Retinal pigment epithelial cell (primary cell): ENCODE measurements around the gene BTD.

ENCODE experiments used
- DNase-seq: peaks from one replicate; pipeline ENCODE4 v3.0.0-alpha.2; 2010; ENCODE audit warnings: low read depth
- H3K4me3 ChIP-seq: 2 replicates; pipeline ENCODE4 v1.5.1; 2011; ENCODE audit warnings: mild to moderate bottlenecking, low read length, control low read depth, moderate library complexity
- CTCF ChIP-seq: conservative IDR thresholded peaks from 2 replicates; pipeline ENCODE4 v1.5.1; 2011; ENCODE audit warnings: low read depth, low read length, control low read depth, inconsistent platforms

BTD gene

DNA sequence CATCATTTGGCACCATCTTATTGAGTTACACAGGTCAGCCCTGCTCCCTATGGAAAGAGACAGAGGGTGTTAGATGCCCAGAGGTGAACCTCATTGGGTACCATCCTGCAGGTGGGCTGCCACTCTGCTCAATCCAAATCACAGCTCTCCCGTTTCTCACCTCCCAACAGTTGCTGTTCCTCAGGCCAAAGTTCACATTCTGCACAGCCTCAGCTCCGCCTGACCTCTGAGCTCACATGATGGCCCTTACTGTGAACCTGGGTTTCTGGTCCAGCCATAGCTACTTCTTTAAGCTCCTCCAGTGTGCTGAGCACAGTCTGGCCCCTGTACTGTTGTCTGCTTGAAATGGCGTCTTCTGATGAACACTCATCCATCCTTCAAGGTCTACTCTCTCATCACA, 47.8 kb downstream of the BTD start:
- DNase-seq, result no peak
- no peak for TF ChIP-seq CTCF
- H3K4me3 ChIP-seq, result no peak overlapping the region

DNA sequence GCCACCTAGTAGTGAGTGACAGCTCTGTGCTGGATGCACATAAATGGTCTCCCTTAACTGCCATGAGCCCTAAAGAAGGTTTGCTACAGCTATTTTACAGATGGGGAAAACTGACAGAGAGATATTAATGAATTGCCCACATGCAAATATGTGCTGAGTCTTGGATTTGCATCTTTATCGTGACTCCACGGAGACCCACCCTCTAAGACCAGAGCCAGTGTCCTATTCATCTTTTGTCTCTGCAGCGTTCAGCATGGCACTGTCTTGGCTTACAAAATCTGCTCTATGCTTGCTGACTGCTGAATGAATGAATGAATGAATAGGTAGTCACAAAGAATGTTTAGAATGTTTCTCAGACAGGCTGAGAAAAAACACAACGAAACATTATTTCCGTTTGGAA, 48.3 kb downstream of the BTD start:
- H3K4me3 ChIP-seq, result no peak overlapping the region
- no peak for DNase-seq
- no peak for TF ChIP-seq CTCF

DNA sequence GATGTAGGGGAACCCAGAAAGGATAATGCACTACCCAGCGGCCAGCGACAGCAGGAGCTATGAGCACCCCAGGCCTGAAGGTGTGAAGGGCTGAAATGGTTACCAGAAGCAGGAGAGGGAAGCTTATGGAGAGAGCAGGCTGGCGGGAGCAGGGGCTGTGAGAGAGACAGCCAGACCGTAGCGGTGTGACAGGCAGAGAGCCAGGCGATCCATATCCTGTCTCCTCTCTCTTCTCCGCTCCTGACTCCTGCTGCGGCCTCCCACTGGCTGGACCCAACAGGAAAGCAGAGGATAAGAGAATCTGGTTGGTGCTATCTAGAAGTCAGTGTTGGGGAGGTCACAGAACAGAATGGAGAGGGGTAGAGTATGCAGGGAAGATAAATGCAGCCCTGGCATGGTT, 49.9 kb downstream of the BTD start:
- no peak for DNase-seq
- TF ChIP-seq CTCF, result no peak

DNA sequence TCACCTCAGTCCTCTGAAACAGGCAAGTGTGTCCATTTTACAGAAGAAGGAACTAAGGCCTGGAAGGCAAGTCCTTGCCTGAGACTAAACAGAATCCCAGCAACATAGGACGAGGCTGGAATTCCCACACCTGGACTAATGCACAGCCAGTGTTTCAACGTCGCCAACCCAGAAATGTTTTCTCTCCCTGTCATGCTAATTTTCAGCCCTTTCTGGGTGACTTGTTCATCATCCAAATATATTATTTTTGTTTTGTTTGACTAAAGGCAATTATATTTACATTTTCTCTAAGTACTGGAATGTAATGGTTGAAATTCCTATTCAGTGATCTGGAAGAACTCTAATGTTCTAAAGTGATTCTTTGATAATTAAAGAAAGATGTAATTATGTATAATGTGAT, 51.8 kb downstream of the BTD start:
- no peak for TF ChIP-seq CTCF
- H3K4me3 ChIP-seq, result no peak overlapping the region
- DNase-seq, result no peak

More for the DNA sequence above, 49.9 kb downstream of the BTD start:
- H3K4me3 ChIP-seq, result no peak overlapping the region

GRCh38 chr3:15654127-15654526, 52.6 kb downstream of the BTD start:
- DNase-seq, result no peak
- TF ChIP-seq CTCF, result no peak
- no peak overlapping the region for H3K4me3 ChIP-seq

DNA sequence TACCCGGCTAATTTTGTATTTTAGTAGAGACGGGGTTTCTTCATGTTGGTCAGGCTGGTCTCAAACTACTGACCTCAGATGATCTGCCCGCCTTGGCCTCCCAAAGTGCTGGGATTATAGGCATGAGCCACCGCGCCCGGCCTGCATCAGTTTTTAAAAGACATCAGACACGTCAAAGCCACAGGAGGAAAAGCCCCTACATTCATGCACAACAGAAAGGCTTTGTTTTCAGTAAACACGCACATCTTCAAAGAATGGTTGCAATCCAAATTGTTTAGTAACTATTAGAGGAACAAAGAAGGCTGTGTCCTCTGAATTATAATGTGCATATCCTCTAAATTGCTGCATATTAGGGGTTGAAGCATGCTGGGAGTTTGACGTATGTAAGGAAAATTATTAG, 53.3 kb downstream of the BTD start:
- H3K4me3 ChIP-seq, result no peak overlapping the region
- DNase-seq, result no peak
- TF ChIP-seq CTCF, result no peak

- no peak for TF ChIP-seq CTCF
- no peak for DNase-seq
- no peak overlapping the region for H3K4me3 ChIP-seq
Measured at GRCh38 chr3:15656342-15656741, 54.8 kb downstream of the BTD start.
